ENCODE measurements around the gene SIX5. TPM values are rescaled to one million over a fixed set of nuclear protein-coding genes. Genes with fewer than 3 reads are reported as not detected.
A peak's percentile ranks its signal among the peaks of the same experiment; 100 is the strongest.

Gene SIX5
- total RNA-seq, 1 donor from 2014 or later: 15.5 TPM

GRCh38 chr19:45784096-45784495 lies 15.0 kb upstream of the SIX5 start:
- Histone ChIP-seq H3K4me3 (no peak overlapping the region), H3K27me3 (no peaks in the 10 kb centered on the region), H3K27ac (peak overlapping the region; percentile 73), H3K36me3 (peaks cover 22% of the 10 kb centered on the region), H3K4me1 (peaks cover 19% of the 10 kb centered on the region), H3K9me3 (no peaks in the 10 kb centered on the region)
- ATAC-seq (no peak), DNase-seq (no peak)
- intact Hi-C loops (cut with DNase I): no loop called here
- TF ChIP-seq CTCF (IDR thresholded peaks at IDR 0.05): no peak

- Histone ChIP-seq H3K27me3 (no peaks in the 10 kb centered on the region), H3K27ac (peak overlapping the region; percentile 73), H3K9me3 (no peaks in the 10 kb centered on the region), H3K4me3 (peak overlapping the region; percentile 56), H3K4me1 (peaks cover 22% of the 10 kb centered on the region), H3K36me3 (peaks cover 12% of the 10 kb centered on the region)
- DNase-seq (no peak), ATAC-seq (no peak)
- TF ChIP-seq CTCF (IDR thresholded peaks at IDR 0.05): no peak
- intact Hi-C loops (cut with DNase I): no loop called here
These were observed 14.1 kb upstream of the SIX5 start for GRCh38 chr19:45782820-45783785.

GRCh38 chr19:45782162-45782691 lies 13.2 kb upstream of the SIX5 start, which contains the start of gene DMPK:
DMPK (minus strand) TSS chr19:45782490; CDS start chr19:45782352, 138 bp downstream.
- H3K27ac ChIP-seq: peak within 1 kb of the TSS; percentile 73
- no peak for DNase-seq

GRCh38 chr19:45781214-45782161 lies 12.4 kb upstream of the SIX5 start:
- peak; percentile 5 for ATAC-seq
- DNase-seq: no peak
- peaks cover 22% of the 10 kb centered on the region for H3K4me1 ChIP-seq
- no peaks in the 10 kb centered on the region for H3K27me3 ChIP-seq
- H3K27ac ChIP-seq: peak overlapping the region; percentile 73
- no peaks in the 10 kb centered on the region for H3K9me3 ChIP-seq
- TF ChIP-seq CTCF (IDR thresholded peaks at IDR 0.05): no peak
- intact Hi-C loops (cut with DNase I): no loop called here
- peak overlapping the region; percentile 56 for H3K4me3 ChIP-seq
- H3K36me3 ChIP-seq: peaks cover 16% of the 10 kb centered on the region

More at GRCh38 chr19:45782162-45782691, 13.2 kb upstream of the SIX5 start, which contains the start of gene DMPK:
- intact Hi-C loops (cut with DNase I): no loop called here
- TF ChIP-seq CTCF (IDR thresholded peaks at IDR 0.05): no peak
- Histone ChIP-seq H3K4me3 (peak within 1 kb of the TSS; percentile 56), H3K4me1 (peaks cover 22% of the 10 kb centered on the region), H3K27me3 (no peaks in the 10 kb centered on the region), H3K9me3 (no peaks in the 10 kb centered on the region), H3K36me3 (peaks cover 15% of the 10 kb centered on the region)
- no peak for ATAC-seq
